ENCODE measurements around the gene PTTG2.

Gene PTTG2

DNA sequence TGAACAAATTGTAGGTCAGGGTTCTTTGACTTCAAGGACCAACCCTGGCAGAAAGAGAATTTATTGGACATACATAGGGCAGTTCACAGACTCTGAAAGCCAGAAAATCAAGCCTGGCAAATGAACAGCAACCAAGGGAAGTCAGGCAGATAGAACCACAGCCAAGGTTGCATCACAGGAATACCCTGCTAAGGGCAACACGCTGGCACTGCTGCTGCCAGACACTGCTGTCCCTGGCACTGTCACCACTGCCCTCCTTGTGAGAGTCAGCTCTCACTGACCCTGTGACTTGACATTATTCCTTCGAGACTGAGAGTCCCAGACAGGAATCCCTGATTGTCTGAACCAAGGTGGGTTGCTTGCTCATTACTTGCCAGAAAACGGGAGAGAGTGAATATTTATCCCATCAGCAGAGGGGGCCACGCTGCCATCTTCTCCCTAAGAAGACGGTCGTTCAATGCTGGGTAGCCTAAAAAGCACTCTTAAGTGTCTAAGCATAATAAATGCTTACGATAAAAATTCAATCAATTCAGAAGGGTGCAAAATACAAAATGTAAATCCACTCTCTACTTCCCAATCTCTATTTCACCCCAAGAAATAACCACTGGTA lies 23.2 kb upstream of the PTTG2 start:
- H3K27me3 ChIP-seq (ENCODE audit: control insufficient read depth in 1 of 2, insufficient read depth in 2 of 2, low read length in 2 of 2) = no peaks in the 10 kb centered on the region
- H3K4me1 ChIP-seq (ENCODE audit: insufficient read depth, low read length) = peaks cover 13% of the 10 kb centered on the region
- no peak overlapping the region for H3K27ac ChIP-seq (ENCODE audit: low read depth, low read length)
- peaks cover 13% of the 10 kb centered on the region for H3K36me3 ChIP-seq (ENCODE audit: insufficient read depth, low read length)
- no peak overlapping the region for H3K9ac ChIP-seq (ENCODE audit: low read length)
- no peaks in the 10 kb centered on the region for H3K9me3 ChIP-seq (ENCODE audit: low read length)
- no peak overlapping the region for H3K4me3 ChIP-seq (ENCODE audit: low read depth in 1 of 2, low read length in 2 of 2)

DNA sequence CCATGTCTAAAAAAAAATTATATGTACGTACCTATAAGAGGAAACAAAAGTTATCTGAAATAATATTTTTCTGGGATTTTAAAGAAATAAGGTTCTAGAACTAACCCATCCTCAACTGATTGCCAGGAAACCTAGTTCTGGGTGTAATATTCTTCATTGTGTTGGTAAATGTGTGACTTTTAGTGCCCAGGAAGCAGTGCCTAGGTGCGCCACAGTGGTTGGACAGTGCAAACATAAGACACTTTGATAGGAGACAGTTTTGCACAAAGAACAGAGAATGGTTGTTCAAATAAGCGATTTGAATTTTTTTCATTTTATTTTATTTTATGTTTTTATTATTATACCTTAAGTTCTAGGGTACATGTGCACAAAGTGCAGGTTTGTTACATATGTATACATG lies 22.0 kb upstream of the PTTG2 start:
- Histone ChIP-seq H3K4me3 (ENCODE audit: low read depth in 1 of 2, low read length in 2 of 2) (no peak overlapping the region), H3K4me1 (ENCODE audit: insufficient read depth, low read length) (peaks cover 11% of the 10 kb centered on the region), H3K36me3 (ENCODE audit: insufficient read depth, low read length) (peaks cover 13% of the 10 kb centered on the region), H3K27me3 (ENCODE audit: control insufficient read depth in 1 of 2, insufficient read depth in 2 of 2, low read length in 2 of 2) (no peaks in the 10 kb centered on the region), H3K9me3 (ENCODE audit: low read length) (no peaks in the 10 kb centered on the region), H3K27ac (ENCODE audit: low read depth, low read length) (no peak overlapping the region), H3K9ac (ENCODE audit: low read length) (no peak overlapping the region)

DNA sequence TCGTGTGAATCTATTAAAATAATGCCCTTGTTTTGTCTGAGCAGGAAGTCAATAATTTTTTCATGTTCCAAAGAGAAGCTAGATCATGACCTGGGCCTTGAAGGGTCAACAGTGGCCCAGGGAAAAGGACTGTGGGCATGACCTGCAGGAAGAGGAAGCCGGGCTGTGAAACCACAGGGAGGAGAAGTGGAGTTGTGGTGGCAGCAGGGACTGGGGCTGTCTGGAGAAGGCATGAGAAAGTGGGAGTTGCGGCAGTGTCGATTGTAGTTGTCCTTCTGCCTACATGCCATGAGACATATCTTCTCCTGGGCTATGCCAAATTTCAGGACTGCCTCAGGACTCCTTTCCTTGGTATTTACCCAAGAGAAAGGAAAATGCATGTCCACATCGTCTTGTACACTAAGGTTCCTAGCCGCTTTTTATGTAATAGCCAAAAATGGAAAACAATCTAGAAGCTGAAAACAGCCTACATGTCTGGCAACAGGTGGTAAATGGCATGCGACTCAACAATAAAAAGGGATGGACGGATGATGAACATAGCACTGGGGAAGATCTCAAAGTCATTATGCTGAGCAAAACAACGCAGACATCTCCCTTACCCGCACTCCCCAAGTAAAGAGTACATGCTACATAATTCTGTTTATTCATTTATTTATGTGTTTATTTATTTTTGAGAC lies 13.6 kb upstream of the PTTG2 start:
- Histone ChIP-seq H3K4me3 (ENCODE audit: low read depth in 1 of 2, low read length in 2 of 2) (no peak overlapping the region), H3K27ac (ENCODE audit: low read depth, low read length) (no peak overlapping the region), H3K36me3 (ENCODE audit: insufficient read depth, low read length) (no peaks in the 10 kb centered on the region), H3K27me3 (ENCODE audit: control insufficient read depth in 1 of 2, insufficient read depth in 2 of 2, low read length in 2 of 2) (no peaks in the 10 kb centered on the region), H3K9ac (ENCODE audit: low read length) (no peak overlapping the region), H3K4me1 (ENCODE audit: insufficient read depth, low read length) (peaks cover 23% of the 10 kb centered on the region), H3K9me3 (ENCODE audit: low read length) (no peaks in the 10 kb centered on the region)

DNA sequence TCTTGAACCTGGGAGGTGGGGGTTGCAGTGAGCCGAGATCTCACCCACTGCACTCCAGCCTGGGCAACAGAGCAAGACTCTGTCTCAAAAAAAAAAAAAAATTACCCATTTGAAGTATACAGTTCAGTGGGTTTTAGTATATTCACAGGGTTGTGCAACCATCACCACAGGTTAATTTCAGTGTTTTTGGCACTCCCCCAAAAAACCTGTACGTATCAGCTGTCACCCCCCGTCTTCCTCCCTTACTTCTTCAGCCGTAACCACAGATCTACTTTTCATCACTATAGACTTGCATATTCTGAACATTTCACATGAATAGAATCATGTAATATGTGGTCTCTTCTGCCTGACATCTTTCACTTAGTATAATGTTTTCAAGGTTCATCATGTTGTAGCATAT lies 11.7 kb upstream of the PTTG2 start:
- Histone ChIP-seq H3K36me3 (ENCODE audit: insufficient read depth, low read length) (no peaks in the 10 kb centered on the region), H3K27me3 (ENCODE audit: control insufficient read depth in 1 of 2, insufficient read depth in 2 of 2, low read length in 2 of 2) (no peaks in the 10 kb centered on the region), H3K9me3 (ENCODE audit: low read length) (no peaks in the 10 kb centered on the region), H3K27ac (ENCODE audit: low read depth, low read length) (no peak overlapping the region), H3K4me3 (ENCODE audit: low read depth in 1 of 2, low read length in 2 of 2) (no peak overlapping the region), H3K4me1 (ENCODE audit: insufficient read depth, low read length) (peaks cover 27% of the 10 kb centered on the region), H3K9ac (ENCODE audit: low read length) (no peak overlapping the region)

DNA sequence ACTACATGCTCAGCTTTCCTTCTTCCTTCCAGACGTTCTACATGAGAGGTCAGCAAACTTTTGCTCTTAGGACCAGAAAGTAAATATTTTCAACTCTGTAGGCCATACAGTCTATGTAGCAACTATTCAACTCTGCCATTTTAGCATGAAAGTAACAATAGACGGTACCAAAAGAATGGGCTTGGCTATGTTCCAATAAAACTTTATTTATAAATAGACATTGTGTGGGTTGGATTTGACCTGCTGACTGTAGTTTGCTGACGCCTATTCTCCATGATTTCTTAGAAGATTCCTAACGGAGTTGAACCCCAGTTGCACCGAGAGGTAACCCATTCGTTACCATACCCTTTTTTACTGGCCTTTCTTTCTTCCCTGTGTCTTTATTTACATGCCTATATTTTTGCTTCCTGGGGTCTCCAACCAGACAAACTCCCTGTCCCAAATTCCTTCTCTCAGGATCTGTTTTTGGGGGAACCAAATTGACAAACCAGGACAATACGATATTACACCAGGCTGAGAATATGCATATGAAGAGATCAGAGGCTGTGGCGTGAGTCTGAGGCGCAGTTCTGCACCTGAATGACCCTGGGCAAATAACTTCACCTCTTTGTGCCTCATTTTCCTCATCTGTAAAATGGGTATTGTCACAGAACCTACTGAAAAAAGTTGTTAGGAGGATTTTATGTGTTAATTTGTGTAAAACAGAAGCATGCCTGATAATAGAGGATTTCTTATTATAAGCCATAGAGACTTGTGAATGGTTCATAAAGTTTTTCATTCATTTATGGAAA lies 10.4 kb upstream of the PTTG2 start:
- no peaks in the 10 kb centered on the region for H3K9me3 ChIP-seq (ENCODE audit: low read length)
- H3K4me3 ChIP-seq (ENCODE audit: low read depth in 1 of 2, low read length in 2 of 2) = no peak overlapping the region
- H3K9ac ChIP-seq (ENCODE audit: low read length) = no peak overlapping the region
- no peaks in the 10 kb centered on the region for H3K27me3 ChIP-seq (ENCODE audit: control insufficient read depth in 1 of 2, insufficient read depth in 2 of 2, low read length in 2 of 2)
- no peak overlapping the region for H3K27ac ChIP-seq (ENCODE audit: low read depth, low read length)
- no peaks in the 10 kb centered on the region for H3K36me3 ChIP-seq (ENCODE audit: insufficient read depth, low read length)
- peaks cover 32% of the 10 kb centered on the region for H3K4me1 ChIP-seq (ENCODE audit: insufficient read depth, low read length)

DNA sequence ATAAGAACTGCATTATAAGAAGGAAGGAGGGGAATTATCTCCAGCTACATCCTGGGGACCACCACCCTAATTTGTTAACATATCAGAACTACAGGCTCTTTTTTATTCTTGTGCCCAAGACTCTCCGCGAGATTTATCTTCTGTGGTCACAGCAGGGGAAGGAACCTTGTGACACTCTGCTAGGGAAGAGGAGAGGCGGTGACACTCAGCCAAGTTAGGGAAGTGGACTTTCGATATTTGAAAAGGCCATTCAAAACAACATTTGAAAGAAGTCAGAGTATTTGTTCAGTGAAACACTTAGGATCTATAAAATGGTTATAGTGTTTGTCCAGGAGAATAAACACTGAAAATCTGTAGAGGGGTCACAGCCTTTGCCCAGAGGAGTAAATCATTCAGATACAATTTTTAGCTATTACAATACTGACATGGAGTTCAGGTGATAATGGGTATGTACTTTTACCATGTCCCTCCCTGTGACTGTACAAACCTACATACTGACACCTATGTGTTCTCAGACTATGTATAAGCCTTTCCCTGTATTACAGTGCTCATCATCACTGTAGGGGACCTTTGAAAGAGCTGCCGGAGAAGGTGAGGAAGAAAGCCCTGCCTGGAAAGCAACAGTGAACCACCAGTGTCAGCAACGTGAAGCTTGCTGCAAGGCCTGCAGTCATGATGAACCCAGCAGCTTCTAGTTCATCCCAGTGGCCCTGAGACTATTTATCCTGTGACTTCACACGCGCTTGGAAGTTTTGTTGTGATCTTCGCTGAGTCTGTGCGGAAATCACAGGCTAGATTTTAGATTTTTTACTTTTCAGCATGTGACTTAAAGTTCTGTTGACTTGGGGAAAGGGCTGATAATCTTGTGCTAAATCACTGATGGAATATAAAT lies 8.5 kb upstream of the PTTG2 start:
- Histone ChIP-seq H3K36me3 (ENCODE audit: insufficient read depth, low read length) (no peaks in the 10 kb centered on the region), H3K27me3 (ENCODE audit: control insufficient read depth in 1 of 2, insufficient read depth in 2 of 2, low read length in 2 of 2) (no peaks in the 10 kb centered on the region), H3K27ac (ENCODE audit: low read depth, low read length) (no peak overlapping the region), H3K9me3 (ENCODE audit: low read length) (no peaks in the 10 kb centered on the region), H3K4me3 (ENCODE audit: low read depth in 1 of 2, low read length in 2 of 2) (no peak overlapping the region), H3K9ac (ENCODE audit: low read length) (no peak overlapping the region), H3K4me1 (ENCODE audit: insufficient read depth, low read length) (peaks cover 19% of the 10 kb centered on the region)

DNA sequence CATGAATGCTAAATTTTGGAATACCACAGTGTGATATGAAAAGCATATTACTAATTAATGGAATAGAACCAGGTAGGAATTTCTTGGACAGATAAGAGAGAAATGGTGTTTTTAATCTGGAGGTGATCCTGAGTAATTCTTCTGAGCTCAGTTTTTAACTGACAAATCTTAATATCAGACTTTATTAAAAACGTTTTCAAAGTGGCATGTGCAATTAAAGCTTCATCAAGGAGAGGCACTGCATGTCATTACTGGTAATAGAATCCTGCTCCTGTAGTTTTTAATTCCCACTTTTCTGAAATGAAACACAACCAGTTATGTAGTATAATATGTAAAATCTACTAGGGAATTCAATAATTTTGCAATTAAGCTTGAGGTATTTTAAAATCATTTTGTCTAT lies 7.0 kb upstream of the PTTG2 start:
- Histone ChIP-seq H3K27me3 (ENCODE audit: control insufficient read depth in 1 of 2, insufficient read depth in 2 of 2, low read length in 2 of 2) (no peaks in the 10 kb centered on the region), H3K27ac (ENCODE audit: low read depth, low read length) (no peak overlapping the region), H3K9me3 (ENCODE audit: low read length) (no peaks in the 10 kb centered on the region), H3K4me3 (ENCODE audit: low read depth in 1 of 2, low read length in 2 of 2) (no peak overlapping the region), H3K4me1 (ENCODE audit: insufficient read depth, low read length) (peaks cover 20% of the 10 kb centered on the region), H3K36me3 (ENCODE audit: insufficient read depth, low read length) (no peaks in the 10 kb centered on the region), H3K9ac (ENCODE audit: low read length) (no peak overlapping the region)

DNA sequence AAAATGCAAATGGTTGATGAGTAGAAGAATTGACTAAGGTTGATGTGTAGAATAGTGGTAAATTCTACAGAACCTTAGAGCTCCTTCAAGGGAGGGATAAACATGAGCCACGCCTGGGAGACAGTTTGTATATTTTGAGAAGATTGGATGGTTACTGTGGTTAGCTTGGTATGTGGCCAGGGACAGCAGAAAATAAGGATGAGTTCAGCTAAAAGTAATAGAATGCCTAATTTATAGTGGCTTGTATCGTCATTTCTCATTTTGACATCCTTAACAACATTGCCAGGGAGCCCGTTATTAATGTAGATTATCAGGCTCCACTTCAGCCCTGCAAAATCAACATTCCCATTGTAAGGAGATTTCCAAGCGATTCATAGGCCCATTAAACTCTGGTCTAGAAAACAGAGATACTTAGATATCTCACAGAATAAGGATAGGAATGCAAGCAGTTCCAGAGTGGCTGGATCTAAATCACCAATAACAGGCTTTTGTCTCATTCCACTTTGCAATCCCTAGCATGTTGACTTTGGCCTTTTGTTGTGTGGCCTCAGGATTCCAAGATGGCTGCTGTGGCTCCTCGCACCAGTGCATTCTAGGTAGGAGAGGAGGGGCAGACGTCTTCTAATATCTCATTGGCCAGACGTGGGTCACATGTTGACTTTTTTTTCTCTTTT lies 6.4 kb upstream of the PTTG2 start:
- Histone ChIP-seq H3K27ac (ENCODE audit: low read depth, low read length) (no peak overlapping the region), H3K36me3 (ENCODE audit: insufficient read depth, low read length) (no peaks in the 10 kb centered on the region), H3K9ac (ENCODE audit: low read length) (no peak overlapping the region), H3K4me1 (ENCODE audit: insufficient read depth, low read length) (peaks cover 27% of the 10 kb centered on the region), H3K9me3 (ENCODE audit: low read length) (no peaks in the 10 kb centered on the region), H3K27me3 (ENCODE audit: control insufficient read depth in 1 of 2, insufficient read depth in 2 of 2, low read length in 2 of 2) (no peaks in the 10 kb centered on the region), H3K4me3 (ENCODE audit: low read depth in 1 of 2, low read length in 2 of 2) (no peak overlapping the region)

DNA sequence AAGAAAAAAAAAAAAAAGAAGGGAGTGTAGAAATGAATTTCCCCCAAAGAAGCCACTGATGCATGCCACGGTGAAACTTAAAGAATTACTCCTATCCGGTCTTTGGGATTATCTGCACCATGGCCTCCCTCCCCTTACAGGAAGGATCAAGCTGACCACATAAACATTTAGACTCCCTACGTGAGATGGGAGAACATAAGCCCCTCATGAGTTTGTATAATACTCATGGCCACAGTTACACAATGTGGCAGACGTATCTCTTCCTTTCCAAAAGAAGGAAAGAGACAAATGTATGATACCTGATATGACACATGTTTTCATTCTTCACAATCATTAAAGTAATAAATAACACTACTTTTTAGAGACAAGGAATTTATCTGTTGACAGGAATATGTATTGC lies 3.3 kb upstream of the PTTG2 start:
- Histone ChIP-seq H3K9me3 (ENCODE audit: low read length) (no peaks in the 10 kb centered on the region), H3K9ac (ENCODE audit: low read length) (no peak overlapping the region), H3K27ac (ENCODE audit: low read depth, low read length) (no peak overlapping the region), H3K4me1 (ENCODE audit: insufficient read depth, low read length) (peaks cover 18% of the 10 kb centered on the region), H3K36me3 (ENCODE audit: insufficient read depth, low read length) (no peaks in the 10 kb centered on the region), H3K4me3 (ENCODE audit: low read depth in 1 of 2, low read length in 2 of 2) (no peak overlapping the region), H3K27me3 (ENCODE audit: control insufficient read depth in 1 of 2, insufficient read depth in 2 of 2, low read length in 2 of 2) (no peaks in the 10 kb centered on the region)

DNA sequence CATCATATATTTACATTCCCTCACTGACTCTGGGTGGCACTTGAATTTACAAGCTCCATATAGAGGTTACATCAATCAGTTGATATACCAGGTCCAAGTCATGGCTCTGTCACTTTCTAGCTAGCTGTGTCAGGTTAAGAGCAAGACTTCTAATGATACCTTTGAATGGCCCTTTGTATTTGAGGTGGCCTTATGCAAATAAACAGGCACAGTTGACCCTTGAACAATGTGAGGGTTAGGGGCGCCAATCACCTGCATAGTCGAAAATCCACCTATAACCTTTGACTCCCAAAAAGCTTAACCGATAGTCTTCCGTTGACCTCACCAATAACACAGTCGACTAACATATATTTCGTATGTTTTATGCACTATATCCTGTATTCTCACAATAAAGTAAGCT lies 1.3 kb upstream of the PTTG2 start:
- no peaks in the 10 kb centered on the region for H3K9me3 ChIP-seq (ENCODE audit: low read length)
- H3K36me3 ChIP-seq (ENCODE audit: insufficient read depth, low read length) = no peaks in the 10 kb centered on the region
- peaks cover 14% of the 10 kb centered on the region for H3K4me1 ChIP-seq (ENCODE audit: insufficient read depth, low read length)
- H3K27me3 ChIP-seq (ENCODE audit: control insufficient read depth in 1 of 2, insufficient read depth in 2 of 2, low read length in 2 of 2) = no peaks in the 10 kb centered on the region
- no peak overlapping the region for H3K9ac ChIP-seq (ENCODE audit: low read length)
- H3K4me3 ChIP-seq (ENCODE audit: low read depth in 1 of 2, low read length in 2 of 2) = no peak overlapping the region
- H3K27ac ChIP-seq (ENCODE audit: low read depth, low read length) = no peak overlapping the region

Data from muscle layer of colon (tissue), 2 donors.